ENCODE data around the gene DKC1.

The DKC1 gene

GRCh38 chrX:154735695-154736393 lies 26.8 kb upstream of the DKC1 start:
- in situ Hi-C loops (cut with MboI; ENCODE audit: low sequenced_read_pairs), result no loop called here

DNA sequence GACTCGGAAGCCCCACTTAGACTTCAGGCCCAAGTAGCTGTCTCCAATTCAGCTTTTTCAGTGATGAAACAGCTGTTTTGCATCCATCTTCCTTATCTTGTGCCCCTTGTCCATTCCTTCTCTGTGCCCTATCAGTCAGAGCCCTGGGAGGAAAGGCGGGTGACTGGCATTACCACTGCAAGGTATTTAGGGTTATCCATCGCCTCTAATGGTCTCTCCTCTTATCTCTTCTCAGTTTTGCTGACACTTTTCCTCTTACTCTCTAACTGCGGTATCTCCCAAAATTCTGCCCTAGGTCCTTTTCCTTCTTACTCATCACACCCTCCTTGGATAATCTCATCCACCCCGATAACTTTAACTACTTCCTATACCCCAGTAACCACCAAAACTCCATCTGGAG lies 25.5 kb upstream of the DKC1 start:
- in situ Hi-C loops (cut with MboI; ENCODE audit: low sequenced_read_pairs), result no loop called here

- in situ Hi-C loops (cut with MboI; ENCODE audit: low sequenced_read_pairs), result no loop called here
Observed at GRCh38 chrX:154738011-154738738, 24.5 kb upstream of the DKC1 start.

DNA sequence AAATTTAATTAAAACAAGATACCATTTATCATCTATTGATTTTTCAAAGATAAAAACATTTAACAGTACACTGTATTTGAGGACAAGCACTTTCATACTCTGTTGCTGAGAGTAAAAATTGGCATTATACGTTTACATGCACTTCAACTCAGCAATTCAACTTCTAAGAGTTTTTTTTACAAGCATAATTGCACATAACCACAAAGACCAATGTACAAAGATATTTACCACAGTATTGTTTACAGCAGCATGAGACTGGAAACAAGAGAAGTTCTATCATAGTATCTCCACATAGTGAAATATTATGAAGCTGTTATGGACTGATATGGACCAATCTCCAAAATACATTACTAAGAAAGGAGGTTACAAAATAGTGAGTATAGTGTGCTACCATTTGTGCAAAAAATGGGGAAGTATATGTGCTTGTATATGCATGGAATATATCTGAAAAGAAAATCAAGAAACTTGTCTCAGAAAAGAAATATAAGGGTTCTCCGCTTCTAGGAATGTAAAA lies 22.7 kb upstream of the DKC1 start:
- in situ Hi-C loops (cut with MboI; ENCODE audit: low sequenced_read_pairs), result no loop called here

- in situ Hi-C loops (cut with MboI; ENCODE audit: low sequenced_read_pairs), result no loop called here
Observed at GRCh38 chrX:154742613-154743012, 20.1 kb upstream of the DKC1 start.

DNA sequence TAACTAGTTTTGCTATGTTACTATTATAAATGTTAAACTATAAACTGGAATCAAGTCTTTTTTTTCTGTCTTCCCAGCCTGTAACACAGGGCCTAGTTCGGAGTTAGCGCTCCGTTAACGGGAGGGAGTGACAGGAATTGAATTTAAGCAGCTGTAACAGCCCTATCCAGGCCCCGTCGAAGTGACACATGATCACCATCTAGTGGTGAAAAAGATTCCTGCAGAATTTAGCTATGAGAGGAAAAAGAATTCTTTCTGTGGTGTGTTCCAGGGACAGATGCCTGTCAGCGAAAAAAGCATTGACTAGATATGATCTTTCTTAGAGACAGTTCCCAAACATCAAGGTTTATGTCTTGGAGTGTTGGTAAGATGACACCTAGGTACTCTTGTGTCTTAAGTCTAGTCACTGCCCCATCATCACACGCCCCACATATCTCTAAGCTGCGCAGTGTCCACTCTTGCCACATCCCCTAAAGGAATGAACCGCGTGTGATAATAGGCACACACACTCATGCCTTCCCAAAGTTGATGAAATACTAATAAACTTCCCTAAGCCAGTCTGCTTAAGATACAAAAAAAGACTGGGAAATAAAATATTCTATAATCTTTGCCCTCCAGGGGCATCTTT lies 13.8 kb upstream of the DKC1 start:
- in situ Hi-C loops (cut with MboI; ENCODE audit: low sequenced_read_pairs), result no loop called here

- in situ Hi-C loops (cut with MboI; ENCODE audit: low sequenced_read_pairs), result loop anchor here (10.0 kb wide), 1 partner anchor 85 kb away; the partner anchor contains the start of gene SMIM9
Observed at GRCh38 chrX:154749856-154750255, 12.8 kb upstream of the DKC1 start.

GRCh38 chrX:154750301-154751202 lies 12.1 kb upstream of the DKC1 start, which contains the start of gene GAB3:
GAB3 (minus strand) TSS chrX:154751077; CDS start chrX:154751025, 52 bp downstream.
- in situ Hi-C loops (cut with MboI; ENCODE audit: low sequenced_read_pairs), result loop anchor here (10.0 kb wide), 1 partner anchor 84 kb away; the partner anchor contains the start of gene SMIM9

- in situ Hi-C loops (cut with MboI; ENCODE audit: low sequenced_read_pairs), result loop anchor here (10.0 kb wide), 1 partner anchor 84 kb away; the partner anchor contains the start of gene SMIM9
Observed at GRCh38 chrX:154751203-154751668, 11.4 kb upstream of the DKC1 start.

- in situ Hi-C loops (cut with MboI; ENCODE audit: low sequenced_read_pairs), result loop anchor here (10.0 kb wide), 1 partner anchor 83 kb away; the partner anchor contains the start of gene SMIM9
Observed at GRCh38 chrX:154751669-154752271, 10.9 kb upstream of the DKC1 start.

DNA sequence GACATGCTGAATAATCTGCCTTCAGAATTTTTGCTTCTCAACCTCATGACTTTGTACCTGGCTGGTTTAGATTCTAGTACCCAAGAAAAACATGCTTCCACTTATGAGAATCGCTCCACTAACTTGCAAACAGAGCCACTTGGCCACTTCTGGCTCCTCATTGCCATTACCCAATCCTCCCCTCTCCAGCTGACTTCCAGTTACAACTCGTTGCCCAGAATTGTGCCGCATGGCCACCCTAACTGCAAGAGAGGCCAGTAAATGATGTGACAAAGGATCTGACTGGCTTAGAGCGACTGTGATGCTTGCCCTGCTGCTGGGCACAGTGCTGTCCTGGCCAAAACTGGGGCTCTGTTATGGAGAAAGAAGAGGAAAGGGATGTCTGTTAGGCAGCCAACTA lies 4.0 kb upstream of the DKC1 start:
- in situ Hi-C loops (cut with MboI; ENCODE audit: low sequenced_read_pairs), result loop anchor here (10.0 kb wide), 1 partner anchor 76 kb away; the partner anchor contains the start of gene SMIM9

- in situ Hi-C loops (cut with MboI; ENCODE audit: low sequenced_read_pairs), result no loop called here
Observed at GRCh38 chrX:154761977-154762536, 607 bp upstream of the DKC1 start.

DNA sequence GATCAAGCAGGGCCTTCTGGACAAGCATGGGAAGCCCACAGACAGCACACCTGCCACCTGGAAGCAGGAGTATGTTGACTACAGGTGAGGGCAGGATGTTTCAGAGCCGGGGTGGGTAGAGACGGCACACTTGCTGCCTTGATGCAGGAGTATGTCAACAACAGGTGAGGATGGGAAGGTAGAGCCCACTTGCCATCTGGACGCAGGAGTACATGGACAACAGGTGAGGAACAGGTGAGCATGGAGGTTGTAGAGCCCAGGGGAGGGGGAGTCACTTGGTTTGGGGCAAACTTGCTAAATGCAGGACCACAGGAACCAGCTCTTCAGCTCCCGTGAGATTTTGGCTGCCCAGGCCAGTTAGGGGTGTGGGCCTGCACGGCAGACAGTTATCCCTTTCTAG lies 12.0 kb downstream of the DKC1 start:
- in situ Hi-C loops (cut with MboI; ENCODE audit: low sequenced_read_pairs), result no loop called here

DNA sequence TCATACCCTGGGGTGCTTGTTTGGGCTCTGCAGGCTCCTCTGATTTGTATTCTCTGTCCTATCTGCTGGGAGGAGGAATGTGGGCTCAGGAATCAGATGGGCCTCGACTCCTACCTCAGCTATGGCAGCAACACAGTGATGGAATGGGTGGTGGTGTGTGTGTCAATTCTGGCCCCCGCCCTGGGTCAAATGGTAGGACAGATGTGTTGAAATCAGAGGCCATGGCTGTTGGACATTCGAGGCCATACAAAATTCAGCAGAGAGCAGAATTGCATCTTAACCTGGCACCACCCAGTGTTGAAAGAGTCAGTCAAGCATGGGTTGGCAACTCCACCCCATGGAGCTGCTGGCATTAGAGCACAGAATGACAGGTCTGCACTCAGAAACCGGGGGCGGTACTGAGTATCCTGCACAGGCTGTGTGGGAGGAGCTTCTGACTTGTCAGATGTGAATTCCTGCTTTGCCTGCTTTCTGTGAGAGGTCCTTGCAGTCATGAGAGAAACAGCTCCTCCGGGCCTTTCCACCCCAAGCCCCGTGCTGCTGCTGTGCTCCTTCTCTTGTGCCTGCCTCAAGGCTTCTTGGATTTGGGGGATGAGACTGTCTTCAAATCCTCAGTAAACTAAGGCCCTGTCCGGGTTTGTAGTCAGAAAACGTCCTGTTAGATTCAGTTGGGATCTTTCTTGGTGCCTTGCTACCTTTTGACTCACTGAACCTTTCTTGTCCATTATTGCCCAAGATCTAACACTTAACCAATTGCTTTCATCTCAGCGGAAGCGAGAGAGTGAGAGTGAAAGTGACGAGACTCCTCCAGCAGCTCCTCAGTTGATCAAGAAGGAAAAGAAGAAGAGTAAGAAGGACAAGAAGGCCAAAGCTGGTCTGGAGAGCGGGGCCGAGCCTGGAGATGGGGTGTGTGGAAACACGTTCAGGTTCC lies 13.0 kb downstream of the DKC1 start:
- in situ Hi-C loops (cut with MboI; ENCODE audit: low sequenced_read_pairs), result no loop called here

DNA sequence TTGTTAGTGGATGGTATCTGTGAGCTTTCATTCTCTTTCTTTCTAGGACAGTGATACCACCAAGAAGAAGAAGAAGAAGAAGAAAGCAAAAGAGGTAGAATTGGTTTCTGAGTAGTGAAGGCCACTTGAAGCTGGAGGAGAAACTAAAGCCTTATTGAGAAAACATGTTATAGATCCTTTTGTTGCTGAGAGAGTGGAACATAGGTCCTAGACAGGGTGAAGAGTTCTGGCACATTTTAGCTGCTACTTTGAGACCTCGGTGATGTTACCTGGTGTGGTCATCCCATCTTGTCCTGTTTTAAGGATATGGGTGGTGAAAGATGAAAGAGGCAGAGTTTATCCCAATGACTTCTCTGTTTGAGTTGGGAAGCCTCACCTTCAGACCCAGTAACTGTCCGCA lies 14.1 kb downstream of the DKC1 start:
- in situ Hi-C loops (cut with MboI; ENCODE audit: low sequenced_read_pairs), result no loop called here

DNA sequence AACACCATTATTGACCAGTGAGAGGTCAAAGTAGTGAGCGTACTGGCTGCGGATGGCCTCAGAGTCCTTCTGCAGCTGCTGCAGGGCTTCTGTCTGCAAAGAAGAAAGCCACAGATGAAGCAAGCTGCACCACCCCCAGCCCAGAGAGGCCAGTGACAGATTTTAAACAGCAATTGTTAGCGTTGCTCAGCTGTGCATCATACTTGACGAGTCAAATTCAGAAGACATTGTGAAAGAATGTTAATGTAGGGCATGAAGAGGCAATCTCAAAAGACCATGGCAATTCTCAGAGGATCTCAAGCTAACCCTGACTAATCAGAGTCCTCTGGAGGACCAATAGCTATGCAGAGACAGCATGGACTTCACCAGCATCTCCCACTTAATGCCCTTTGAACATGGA lies 16.6 kb downstream of the DKC1 start:
- in situ Hi-C loops (cut with MboI; ENCODE audit: low sequenced_read_pairs), result no loop called here

DNA sequence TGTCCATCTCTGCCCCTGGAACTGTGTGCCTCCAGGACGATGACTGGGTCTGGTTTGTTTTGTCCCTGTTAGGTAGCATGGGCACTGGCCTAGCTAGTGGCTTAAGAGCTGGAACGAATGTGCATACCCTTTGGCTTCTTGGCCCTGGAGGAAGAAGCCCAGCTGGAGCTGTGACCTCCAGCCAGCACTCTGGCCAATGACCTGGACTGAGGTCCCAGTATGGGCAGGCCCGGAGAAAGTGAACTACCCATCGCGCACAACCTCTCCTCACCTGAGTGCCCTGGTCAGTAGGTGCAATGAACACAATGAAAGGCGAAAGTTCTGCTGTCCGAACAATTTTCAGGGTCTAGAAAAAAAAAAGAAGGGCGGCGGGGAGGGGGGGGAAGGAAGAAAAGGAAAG lies 18.3 kb downstream of the DKC1 start:
- in situ Hi-C loops (cut with MboI; ENCODE audit: low sequenced_read_pairs), result no loop called here
